Stimulated activated CD4-positive, alpha-beta T cell treated with anti-CD3 and anti-CD28 coated beads, Interleukin-1b, Interleukin-23, amount 100 ng/mL, for 4 hours (primary cell): ENCODE results near the gene CLCNKB.
"Not testable (repeated sequence)": the region's sequence is repeated elsewhere in the genome, so short reads cannot be mapped to it uniquely, and the experiment has no call there.

Source experiments
- DNase-seq, 2 donors: peaks; one replicate each; pipeline ENCODE4 v3.0.0-alpha.2; 2020; ENCODE audit warnings: low read depth in 2 of 2

CLCNKB gene

DNA sequence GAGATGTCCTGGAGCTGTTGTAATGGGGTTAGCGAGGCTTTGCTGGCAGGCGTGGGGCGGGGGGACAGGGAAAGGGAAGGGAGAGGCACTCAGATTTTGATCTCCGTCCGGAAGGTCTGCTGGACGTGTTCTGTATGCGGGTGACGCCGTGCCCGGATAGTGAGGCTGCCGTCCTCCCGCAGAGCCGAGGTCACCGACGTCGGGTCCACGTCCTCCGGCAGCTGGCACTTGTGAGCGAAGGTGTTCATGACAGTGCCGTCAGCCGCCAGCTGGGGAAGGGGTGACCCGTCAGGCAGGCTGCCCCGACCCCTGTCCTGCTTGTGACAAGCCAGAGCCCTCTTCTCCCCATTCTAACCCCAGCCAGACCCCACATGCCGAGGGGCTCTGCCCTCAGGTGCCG, 28.1 kb upstream of the CLCNKB start:
- no peak for DNase-seq

DNA sequence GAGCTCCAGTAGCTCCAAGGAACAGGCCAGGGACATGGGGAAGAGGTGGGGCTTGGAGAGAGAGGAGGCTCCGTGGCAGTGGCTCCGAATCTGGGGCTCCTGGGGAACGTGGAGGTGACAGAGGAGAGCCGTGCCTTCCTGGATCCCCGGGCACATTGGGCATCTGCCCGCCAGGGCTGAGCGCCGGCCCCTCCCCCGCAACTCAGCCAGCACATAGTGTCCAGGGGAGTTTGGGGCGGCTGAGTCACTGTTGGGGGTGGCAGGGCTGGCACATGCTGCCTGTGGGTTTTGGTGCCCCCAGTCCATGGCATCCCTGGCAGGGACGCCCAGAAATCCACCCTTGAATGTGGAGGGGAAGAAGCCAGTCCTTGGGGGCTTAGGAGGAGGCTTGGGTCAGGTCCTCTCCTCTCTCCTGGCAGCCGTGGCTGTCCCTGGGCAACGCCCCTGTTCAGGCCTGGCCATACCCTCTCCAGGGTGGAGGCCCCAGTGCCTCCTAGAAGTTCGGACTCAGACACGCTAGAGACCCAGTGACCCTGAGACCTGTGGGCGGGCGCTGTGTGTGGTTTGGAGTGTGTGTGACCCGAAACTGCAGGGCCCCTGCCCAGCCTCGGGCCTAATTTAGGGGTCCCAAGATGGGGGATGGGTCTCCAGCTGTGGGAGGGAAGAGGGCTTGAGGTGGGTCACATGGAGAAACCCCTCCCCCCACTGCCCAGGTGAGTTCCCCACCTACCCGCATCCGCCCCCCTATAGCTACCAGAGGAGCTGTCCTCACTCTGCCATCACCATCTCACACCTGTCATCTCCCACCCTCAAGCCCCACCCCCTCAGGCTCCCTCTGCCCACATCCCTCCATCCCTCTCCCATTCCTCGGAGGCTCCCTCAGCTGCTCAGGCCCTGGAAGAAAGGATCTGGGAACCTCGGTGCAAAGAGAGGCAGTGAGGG, 27.4 kb upstream of the CLCNKB start:
- DNase-seq, result no peak

DNA sequence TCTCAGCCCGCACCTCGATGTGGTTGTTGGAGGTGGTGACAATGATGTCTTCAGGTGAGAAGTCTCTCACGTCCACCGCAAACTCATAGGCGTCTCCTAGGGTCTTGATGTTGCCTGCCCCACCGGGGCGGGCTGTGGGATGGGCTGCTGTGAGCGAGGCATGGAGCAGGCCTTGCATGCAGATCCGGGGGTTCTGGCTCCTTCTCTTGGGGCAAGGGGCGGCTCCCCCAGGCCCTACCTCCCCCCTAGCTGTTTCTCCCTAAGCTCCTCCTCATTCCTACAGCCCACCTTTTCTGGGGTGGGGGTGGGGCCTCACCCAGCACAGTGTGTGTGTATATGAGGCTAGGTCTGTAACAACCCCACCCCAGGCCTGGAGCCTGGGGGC, 26.5 kb upstream of the CLCNKB start:
- no peak for DNase-seq

DNA sequence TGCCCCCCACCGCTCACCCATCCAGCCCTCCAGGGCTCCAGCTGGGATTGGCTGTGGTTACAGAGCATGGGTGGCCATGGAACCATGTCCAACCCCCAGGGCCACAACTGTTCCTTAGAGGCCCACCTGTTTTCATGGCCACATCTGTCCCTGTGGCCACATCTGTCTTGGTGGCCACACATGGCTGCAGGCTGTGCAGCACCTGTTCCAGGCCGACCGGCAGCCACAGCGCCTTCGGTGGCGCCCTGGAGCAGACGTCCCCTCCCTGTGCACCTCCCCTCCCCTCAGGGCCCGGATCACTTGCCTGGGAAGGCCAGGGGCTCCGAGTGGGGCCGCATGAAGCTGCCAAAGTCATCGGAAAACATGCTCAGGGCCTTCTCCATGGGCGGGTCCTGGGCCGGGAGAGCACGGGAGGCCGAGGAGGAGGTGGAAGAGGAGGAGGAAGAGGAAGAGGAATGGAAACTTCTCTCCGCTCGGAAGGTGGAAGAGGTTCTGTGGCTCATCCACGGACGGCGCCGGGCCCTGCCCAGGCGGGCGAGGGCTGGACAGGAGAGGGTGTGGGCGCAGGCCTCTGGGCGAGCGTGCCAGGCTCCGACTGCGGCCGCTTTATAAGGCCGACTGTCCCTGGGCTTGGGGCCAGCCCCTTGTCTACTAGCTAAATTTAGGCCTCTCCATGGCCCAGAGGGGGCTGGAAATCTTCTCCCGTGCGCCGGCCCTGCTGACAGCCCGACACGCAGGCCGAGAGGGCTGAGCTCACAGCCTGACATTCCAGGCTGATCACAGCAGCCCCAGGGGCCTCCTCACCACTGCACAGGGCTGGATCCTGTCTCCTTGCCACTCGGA, 25.9 kb upstream of the CLCNKB start, which contains the start of gene HSPB7:
HSPB7 (minus strand) TSS at position 583 of the 843 bp plus-strand sequence; CDS start at position 503, 80 bp downstream.
- no peak for DNase-seq

DNA sequence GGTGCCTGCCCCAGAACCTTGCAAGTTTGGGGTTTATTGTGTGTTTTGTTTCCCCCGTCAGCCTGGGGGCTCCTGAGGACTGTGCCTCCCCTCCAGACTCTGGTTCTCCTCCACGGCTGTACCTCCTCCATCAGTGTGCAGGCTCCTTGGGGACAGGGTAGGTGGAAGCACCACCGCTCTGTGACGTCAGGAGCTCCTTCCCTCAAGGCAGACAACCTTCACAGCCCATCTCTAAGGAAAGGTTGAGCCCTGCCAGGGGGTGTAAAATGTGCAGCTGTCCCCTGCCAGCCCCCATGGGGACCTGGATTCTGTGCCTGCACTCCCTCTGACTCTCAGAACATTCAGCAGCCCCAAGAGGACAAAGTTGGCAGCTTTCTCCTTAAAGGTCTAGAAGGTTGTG, 25.3 kb upstream of the CLCNKB start:
- DNase-seq, result no peak

DNA sequence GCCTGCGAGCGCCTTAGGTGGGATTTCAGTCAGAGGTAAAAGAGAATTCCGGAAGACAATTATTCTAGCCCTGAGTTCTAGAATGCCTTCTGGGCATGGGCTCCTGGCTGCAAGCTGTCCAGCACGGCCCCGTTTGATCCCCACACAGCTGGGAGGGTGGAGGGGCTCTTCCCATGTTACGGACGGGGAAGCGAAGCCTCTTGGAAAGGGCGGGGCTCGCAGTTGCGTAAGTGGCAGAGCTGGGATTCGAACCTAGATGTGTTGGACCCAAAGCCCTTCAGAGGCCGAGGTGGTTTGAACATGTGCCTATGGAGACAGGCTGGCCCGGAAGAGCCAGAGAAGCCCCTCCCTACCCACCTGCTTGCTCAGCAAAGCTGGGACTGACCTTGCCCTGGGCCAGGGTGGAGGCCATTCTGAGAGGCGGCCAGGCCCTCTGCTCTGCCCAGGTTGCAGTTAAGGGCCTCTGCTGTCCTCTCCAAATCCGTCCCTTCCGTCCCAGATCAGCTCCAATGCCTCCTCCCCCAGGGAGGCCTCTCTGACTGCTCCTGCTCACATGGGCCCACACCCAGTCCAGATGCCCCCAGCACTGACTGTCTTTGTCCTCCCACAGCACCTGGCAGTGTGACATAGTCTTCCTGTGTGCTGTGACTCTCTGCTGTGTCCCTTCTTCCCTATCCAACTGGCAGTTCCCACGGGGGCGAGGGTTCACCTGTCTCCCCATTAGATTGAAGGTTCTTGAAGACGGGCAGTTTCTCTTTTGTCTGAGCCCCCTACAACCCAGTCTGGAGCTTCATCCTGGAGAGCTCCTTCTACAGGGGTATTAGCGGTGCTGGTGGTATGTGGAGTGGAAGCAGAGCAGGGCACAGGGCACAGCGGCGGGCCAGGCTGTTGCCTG, 24.6 kb upstream of the CLCNKB start:
- no peak for DNase-seq

DNA sequence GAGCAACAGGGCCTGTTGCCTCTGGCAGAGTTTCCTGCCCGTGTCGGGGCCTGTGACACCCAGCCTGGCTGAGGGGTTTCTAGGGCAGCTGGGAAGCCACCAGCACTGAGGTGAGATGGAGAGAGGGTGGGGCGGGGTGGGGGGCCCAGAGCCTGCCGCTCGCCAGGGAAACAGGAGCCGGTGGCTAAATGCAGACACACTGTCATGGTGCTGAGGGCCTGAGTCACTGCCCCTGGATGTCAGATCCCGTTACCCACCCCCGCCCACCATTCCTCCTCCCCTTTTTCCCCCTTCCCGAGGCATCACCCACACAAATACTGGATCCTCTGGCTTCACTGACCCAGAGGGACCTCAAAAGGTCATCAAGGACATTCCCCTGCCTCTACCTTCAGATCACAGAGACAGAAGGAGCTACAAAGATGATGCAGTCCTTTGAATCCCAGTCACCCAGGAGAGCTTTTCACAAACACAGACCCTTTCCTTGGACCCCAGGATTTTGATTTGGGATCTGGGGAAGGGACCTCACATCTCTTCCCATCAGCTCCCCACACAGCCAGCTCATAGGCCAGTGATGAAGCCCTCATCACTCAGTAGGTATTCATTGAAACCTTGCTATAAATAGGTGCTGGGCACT, 23.8 kb upstream of the CLCNKB start:
- DNase-seq, result no peak

DNA sequence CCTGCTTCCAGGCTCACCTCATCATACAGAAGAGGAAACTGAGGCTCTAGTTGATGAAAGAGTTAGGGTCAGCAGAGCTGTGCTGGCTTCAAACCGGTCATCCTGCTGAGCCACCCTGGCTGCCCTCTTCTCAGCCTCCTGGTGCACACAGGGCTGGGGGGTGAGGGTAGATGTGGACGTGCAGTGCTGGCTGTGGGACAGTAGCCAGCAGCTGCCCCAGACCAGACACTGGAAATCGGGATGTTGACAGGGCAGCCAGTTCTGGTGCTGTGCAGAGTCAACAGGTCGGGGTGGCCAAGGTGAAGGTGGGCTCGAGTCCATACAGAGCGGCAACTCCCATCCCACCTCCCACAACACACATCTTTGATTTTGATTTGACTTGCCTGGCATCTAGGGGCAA, 23.3 kb upstream of the CLCNKB start:
- no peak for DNase-seq

DNA sequence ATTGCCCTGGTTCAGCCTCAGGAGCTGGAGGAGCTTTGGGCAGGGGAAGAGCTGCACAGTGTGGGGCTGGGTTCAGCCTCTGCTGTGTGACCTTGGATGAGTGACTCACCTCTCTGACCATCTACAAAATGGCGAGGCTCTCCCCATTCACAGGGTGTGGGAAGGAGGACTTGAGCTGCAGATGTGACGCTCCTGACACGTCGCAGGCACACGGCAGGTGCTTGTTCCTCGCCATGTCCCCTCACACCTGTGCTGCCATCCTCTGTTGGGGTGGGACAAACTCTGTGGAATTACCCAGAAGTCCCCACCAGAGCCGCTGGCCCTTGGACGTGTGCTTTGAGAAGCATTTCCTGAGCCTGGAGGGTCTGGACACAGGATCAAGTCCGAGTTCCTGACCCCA, 22.7 kb upstream of the CLCNKB start:
- DNase-seq, result not testable (repeated sequence)

DNA sequence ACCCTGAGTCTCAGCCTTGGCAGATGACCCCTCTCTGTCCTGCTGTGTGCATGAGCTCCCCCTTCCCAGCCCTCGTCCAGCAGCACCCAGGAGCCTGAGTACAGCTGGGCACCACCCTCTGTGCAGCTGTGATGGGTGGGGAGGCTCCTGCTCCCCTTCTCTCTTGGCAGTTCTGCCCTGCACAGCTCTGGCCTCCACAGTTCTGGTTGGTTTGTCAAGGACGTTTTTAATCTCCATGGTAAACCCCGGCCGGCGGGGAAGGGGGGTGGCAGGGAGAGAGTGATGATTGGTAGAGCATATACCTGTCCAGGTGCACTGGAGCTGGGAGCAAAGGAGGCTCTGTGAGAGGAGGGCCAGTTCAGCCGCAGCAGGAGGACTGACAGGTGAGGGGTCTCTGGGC, 21.9 kb upstream of the CLCNKB start, which contains the start of gene CLCNKA:
CLCNKA (plus strand) TSS at position 356 of the 400 bp plus-strand sequence. CDS start 584 bp downstream, outside the sequence.
- DNase-seq, result no peak

DNA sequence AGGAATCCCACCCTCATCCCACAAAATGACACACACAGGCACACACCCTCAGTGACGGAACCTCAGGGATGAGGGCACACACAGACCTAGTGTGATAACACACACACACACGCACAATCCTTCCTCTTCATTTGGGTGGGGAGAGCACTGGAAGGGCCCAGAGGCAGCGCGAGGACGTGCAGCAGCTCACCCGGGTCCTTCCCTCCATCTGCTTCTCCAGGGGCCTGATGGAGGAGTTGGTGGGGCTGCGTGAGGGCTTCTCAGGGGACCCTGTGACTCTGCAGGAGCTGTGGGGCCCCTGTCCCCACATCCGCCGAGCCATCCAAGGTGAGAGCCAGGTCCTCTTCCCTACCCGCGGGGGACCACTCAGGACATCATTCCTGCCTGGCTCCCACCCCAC, 21.2 kb upstream of the CLCNKB start:
- DNase-seq, result no peak

DNA sequence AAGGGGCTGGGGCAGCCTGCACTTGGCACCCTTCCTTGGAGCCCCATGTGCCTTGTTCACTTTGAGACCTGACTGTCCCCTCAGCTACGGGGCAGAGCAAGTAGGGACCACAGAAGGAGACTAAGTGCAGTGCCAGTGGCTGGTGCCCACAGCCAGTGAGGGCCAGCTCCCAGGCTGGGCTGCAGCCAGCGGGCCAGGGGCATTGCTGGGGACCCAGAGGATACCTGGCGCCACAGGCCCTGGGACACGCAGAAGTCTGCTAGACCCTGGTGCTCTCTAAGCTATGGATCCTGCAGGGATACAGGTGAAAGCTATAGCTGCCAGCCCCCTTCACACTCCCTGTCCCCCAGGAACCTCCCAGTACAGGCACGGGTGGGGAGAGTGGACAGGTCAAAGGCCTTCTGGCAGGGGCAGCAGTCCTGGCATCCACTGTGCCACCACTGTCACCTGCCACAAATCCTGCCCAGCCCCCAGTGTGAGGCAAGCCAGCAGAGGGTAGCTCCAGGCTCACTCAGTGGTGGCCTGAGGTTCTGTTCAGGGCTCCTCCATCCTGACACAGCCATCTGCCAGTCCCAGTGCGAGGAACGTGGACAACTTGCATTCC, 20.4 kb upstream of the CLCNKB start:
- DNase-seq, result no peak

DNA sequence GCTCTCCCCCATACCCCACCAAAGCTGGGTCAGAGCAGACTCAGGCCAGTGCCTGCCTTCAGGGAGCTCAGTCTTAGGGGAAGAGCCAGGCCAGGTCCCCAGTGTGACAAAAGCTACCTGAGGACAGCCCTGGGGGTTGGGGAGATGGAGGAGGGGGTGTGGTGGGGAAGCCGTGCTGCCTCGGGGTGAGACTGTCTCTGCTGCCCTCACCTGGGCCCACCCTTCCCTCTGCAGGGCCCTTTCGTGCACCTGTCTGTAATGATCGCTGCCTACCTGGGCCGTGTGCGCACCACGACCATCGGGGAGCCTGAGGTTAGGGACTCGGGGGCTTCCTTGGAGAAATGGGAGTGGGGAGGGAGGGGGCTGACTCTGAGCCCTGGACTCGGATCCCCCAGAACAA, 17.3 kb upstream of the CLCNKB start:
- not testable (repeated sequence) for DNase-seq

DNA sequence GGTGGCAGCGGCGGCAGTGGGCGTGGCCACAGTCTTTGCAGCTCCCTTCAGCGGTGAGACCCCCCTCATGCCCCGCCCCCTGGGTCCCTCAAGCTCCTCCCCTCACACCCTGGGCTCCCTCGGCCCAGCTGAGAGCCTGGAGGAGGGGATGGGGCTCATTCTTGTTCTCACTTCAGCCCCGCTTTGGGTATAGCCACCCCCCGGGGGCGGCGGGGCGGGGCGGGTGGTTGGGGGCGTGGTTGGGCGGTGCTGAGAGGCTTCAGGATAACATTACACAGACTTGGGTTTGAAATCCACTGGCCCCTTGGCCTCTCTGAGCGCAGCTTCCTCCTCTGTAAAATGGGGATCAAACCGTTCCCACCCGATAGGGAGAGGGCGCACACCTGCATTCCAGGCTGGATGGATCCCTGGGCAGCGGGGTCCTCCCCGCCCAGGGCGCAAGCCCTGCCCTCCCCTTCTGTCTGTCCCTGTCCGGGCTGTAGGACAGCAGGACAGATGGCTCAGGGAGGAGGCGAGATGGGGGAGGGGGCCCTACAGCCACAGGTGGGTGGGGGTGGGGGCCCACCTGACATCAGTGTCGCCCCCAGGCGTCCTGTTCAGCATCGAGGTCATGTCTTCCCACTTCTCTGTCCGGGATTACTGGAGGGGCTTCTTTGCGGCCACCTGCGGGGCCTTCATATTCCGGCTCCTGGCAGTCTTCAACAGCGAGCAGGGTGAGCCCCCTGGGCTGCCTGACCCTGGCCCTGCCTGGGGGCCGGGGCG, 16.7 kb upstream of the CLCNKB start:
- DNase-seq, result peak; percentile 43 to 49

DNA sequence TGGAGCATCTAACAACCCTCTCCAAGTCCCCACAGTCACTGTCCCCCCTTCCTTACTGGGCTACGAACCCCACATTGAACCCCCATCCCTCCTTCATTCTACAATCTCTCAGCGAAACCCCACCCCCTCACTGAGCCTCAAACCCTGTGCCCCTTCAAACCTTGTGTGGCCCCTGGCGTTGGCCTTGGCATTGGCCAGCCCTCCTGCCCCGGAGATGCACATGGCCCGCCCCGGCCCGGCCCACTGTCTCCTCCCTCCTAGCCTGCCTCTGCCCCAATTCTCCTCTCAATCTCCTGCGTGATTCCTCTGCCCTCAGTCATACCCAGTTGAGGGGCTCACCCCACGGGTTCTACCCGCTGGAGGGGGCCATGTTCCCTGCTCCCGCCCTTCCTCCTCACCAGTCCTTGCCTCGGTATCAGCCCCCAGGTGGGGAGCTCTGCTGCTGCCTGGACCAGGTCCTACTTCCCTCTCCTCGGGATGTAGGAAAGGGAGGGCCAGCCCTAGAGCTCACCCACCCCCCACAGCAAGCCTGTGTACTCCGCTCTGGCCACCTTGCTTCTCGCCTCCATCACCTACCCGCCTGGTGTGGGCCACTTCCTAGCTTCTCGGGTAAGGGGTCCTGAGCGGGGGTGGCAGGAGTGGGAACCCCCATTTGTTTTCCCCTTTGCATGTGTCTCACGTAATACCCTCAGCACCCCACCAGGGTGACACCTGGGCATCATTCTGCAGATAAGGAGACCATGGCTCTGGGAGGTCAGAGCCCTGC, 15.2 kb upstream of the CLCNKB start:
- DNase-seq, result no peak

DNA sequence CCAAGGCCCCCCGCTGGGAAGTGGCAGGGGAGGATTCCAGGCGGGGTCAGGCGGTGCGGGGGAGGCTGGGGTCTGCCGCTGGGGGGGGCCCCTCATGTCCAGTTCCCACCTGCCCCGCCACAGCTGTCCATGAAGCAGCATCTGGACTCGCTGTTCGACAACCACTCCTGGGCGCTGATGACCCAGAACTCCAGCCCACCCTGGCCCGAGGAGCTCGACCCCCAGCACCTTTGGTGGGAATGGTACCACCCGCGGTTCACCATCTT, 14.6 kb upstream of the CLCNKB start:
- not testable (repeated sequence) for DNase-seq

DNA sequence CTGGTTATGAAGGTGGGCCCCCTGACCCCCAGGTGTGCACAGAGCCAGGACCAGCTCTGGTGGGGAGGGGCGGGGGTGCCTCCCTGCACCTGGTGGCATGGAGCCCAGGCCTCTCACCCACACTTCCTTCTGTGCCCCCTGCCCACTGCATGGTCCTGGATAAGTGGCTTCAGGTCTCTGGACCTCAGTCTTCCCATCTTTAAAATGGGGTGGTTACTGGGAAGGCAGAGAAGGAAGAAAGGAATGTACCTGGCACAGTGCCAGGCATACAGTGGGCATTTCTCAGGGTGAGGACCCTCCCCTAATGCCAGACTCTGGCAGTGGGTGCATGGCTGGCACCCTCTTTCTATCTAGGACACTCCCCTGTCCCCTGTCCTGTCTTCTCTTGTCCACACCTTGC, 14.3 kb upstream of the CLCNKB start:
- no peak for DNase-seq

DNA sequence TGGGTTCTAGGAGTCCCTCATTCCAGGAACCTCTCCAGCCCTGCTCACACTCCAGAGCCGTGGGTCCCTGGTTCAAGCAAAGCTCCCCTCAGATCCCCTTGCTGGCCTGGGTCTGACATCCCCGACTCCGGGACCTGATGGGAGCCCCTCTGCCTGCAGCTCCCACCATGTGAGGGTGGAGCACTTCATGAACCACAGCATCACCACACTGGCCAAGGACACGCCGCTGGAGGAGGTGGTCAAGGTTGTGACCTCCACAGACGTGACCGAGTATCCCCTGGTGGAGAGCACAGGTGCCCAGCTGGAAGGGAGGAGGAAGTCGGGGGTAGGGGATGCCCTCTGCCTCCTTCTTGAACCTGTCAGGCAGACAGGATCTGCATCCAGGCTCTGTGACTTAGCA, 12.0 kb upstream of the CLCNKB start:
- no peak for DNase-seq

DNA sequence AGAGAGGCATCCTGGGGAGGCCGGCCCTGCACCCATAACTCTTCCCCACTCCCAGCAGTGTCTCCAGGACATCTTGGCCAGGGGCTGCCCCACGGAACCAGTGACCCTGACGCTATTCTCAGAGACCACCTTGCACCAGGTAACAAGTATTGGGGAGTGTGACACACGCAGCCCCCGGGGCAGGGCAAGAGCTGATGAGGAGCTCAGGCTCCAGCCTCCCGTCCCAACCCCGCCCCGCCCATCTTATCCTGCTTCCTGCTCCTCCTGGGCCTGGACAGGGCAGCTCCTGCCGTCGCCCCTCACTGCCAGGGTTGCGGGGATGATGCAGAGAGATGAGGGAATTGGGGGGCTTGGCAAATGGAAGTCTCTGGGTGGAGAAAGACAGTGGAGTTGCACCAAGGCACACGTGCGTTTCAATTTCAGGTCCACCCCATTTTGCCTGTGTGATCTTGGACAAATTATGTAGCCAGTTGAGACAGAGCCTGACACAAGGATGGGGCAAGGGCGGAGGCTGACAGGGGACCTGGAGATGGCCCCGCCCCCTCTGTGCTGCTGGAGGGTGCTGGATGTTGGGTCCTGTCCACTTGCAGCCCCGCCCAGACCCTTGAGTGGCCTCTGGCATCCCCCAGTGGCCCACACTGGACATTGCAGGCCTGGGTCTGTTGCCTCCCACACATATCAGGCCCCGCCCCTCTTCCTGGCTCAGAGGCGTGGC, 11.0 kb upstream of the CLCNKB start:
- peak; percentile 11 to 33 for DNase-seq
